Liver (tissue), 9 donors: ENCODE results near the gene RAD9A. TPM values are rescaled to one million over a fixed set of nuclear protein-coding genes. Genes with fewer than 3 reads are reported as not detected.

Experiments used
- DNase-seq: peaks from one replicate; pipeline ENCODE4 v3.0.0-alpha.2; 2017; ENCODE audit warnings: low spot score
- H3K27ac ChIP-seq, 2 donors: one replicate each; pipeline ENCODE4 v1.7.0; 2013; ENCODE audit warnings: inconsistent platforms in 2 of 2, low read length in 2 of 2, control low read depth in 1 of 2, low read depth in 1 of 2, mild to moderate bottlenecking in 1 of 2
- H3K27me3 ChIP-seq, 4 donors: one replicate each; pipeline versions ENCODE4 v1.6.1 to v1.7.0; 2013; ENCODE audit warnings: low read length in 3 of 4, inconsistent platforms in 1 of 4, mild to moderate bottlenecking in 1 of 4, moderate library complexity in 1 of 4; ENCODE audit not compliant: control insufficient read depth in 4 of 4, insufficient read depth in 4 of 4
- H3K36me3 ChIP-seq, 4 donors: one replicate each; pipeline versions ENCODE4 v1.6.1 to v1.7.0; 2013; ENCODE audit warnings: low read length in 3 of 4, mild to moderate bottlenecking in 3 of 4, low read depth in 1 of 4, moderate library complexity in 1 of 4; ENCODE audit not compliant: control insufficient read depth in 4 of 4, insufficient read depth in 3 of 4
- H3K4me1 ChIP-seq, 4 donors: one replicate each; pipeline versions ENCODE4 v1.6.1 to v1.7.0; 2013; ENCODE audit warnings: low read length in 3 of 4, mild to moderate bottlenecking in 3 of 4, moderate library complexity in 1 of 4; ENCODE audit not compliant: control insufficient read depth in 4 of 4, insufficient read depth in 4 of 4
- H3K4me3 ChIP-seq, 3 donors: one replicate each; pipeline versions ENCODE4 v1.6.1 to v1.7.0; 2013; ENCODE audit warnings: low read length in 3 of 3, control low read depth in 1 of 3, low read depth in 1 of 3, mild to moderate bottlenecking in 1 of 3
- H3K9ac ChIP-seq, 2 donors: one replicate each; pipeline ENCODE4 v1.7.0; 2013; ENCODE audit warnings: low read length in 2 of 2, mild to moderate bottlenecking in 2 of 2, moderate library complexity in 2 of 2, control low read depth in 1 of 2, low read depth in 1 of 2
- H3K9me3 ChIP-seq, 4 donors: one replicate each; pipeline versions ENCODE4 v1.6.1 to v1.7.0; 2013; ENCODE audit warnings: low read length in 3 of 4; ENCODE audit not compliant: control insufficient read depth in 4 of 4
- ATF3 ChIP-seq: IDR thresholded peaks from 2 replicates; pipeline ENCODE4 v1.6.1; 2016; ENCODE audit warnings: antibody characterized with exemption
- CTCF ChIP-seq: fragments of 150-350 bp; IDR thresholded peaks from 2 replicates; pipeline ENCODE4 v1.5.1; 2017; ENCODE audit warnings: improper control_type of control experiment, low read depth, low read length; ENCODE audit not compliant: missing input control
- FOXA2 ChIP-seq: IDR thresholded peaks from 2 replicates; pipeline ENCODE4 v1.6.1; 2016; ENCODE audit warnings: antibody characterized with exemption
- HNF4G ChIP-seq: IDR thresholded peaks from 2 replicates; pipeline ENCODE4 v1.6.1; 2016; ENCODE audit warnings: antibody characterized with exemption
- JUND ChIP-seq, 2 donors: IDR thresholded peaks; 2 replicates each; pipeline ENCODE4 v1.6.1; 2016; ENCODE audit warnings: antibody characterized with exemption in 2 of 2
- NR2F2 ChIP-seq: IDR thresholded peaks from 2 replicates; pipeline ENCODE4 v1.6.1; 2016; ENCODE audit warnings: antibody characterized with exemption
- RAD21 ChIP-seq, 2 donors: IDR thresholded peaks; 2 replicates each; pipeline ENCODE4 v1.6.1; 2016; ENCODE audit warnings: antibody characterized with exemption in 2 of 2, mild to moderate bottlenecking in 2 of 2
- RXRA ChIP-seq, 2 donors: IDR thresholded peaks; 2 replicates each; pipeline ENCODE4 v1.6.1; 2017 to 2018; ENCODE audit warnings: antibody characterized with exemption in 2 of 2, mild to moderate bottlenecking in 1 of 2
- ZBTB33 ChIP-seq: IDR thresholded peaks from 2 replicates; pipeline ENCODE4 v1.6.1; 2016; ENCODE audit warnings: antibody characterized with exemption
- WGBS: extraction: QIAGEN DNeasy Blood & Tissue Kit; methylation state at CpG from one replicate; pipeline ENCODE4 v1.1.7; 2013; 5-methylcytosine and 5-hydroxymethylcytosine counted together
- polyA plus RNA-seq, 2 donors: library from polyadenylated mRNA; stranded (reverse) in 1 of 2; unstranded in 1 of 2; fragments of 200-250 nt in 1 of 2; fragments of >200 nt in 1 of 2; fragmentation: Nextera tagmentation in 1 of 2; extraction: Ambion mirVana in 1 of 2; gene quantifications; one replicate each; pipeline versions ENCODE4 v1.2.1 to v1.2.3, GENCODE V29; 2013 to 2015
- total RNA-seq, 2 donors: library from RNA; depleted of rRNA; stranded (reverse); fragments of >200 nt; gene quantifications; one replicate each; pipeline ENCODE4 v1.2.3, GENCODE V29; 2014
- TF ChIP-seq, protein P1 (sequence below): IDR thresholded peaks from 2 replicates; pipeline ENCODE4 v1.6.1; 2016; ENCODE audit warnings: antibody characterized with exemption
- donor health status: healthy.
- donor health status: healthy.
- donor health status: healthy.
- donor health status: healthy.
- donor health status: healthy.

RAD9A gene
- total and polyA plus RNA-seq, 4 donors = 4.5 to 8.6 (median 5.6) TPM

DNA sequence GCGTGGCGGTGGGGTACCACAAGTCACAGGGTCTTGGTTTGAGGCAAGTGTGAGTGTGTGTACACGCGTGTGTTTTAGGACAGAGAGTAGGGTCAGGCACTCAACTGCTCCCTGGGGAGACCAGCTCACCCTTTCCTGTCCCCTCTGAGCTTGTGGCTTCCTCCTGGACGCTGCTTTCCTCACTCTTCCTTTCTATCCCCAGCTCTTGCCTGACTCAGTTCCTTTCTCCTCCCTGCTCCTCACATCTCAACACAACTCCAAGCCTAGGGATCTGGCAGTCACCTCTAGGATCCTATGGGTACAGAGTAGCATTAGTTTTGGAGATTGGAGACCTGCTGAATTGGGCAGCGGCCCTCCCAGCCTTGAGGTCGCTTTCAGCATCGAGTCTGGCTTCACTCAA lies 22.5 kb upstream of the RAD9A start:
- Histone ChIP-seq H3K36me3 (no peaks in the 10 kb centered on the region), H3K27ac (no peak overlapping the region), H3K4me3 (no peak overlapping the region), H3K4me1 (peaks cover 5 to 19% (median 6%) of the 10 kb centered on the region in 4 donors), H3K9ac (no peak overlapping the region), H3K9me3 (no peaks in the 10 kb centered on the region), H3K27me3 (no peaks in the 10 kb centered on the region)
- no peak for DNase-seq
- WGBS = 91% methylated on average over 8 of the region's 8 CpGs
- TF ChIP-seq ATF3 (no peak), CTCF (no peak), RAD21 (IDR thresholded peaks at IDR 0.05) (no peak), JUND (IDR thresholded peaks at IDR 0.05) (no peak), HNF4G (no peak), ZBTB33 (no peak), FOXA2 (no peak)

GRCh38 chr11:67369801-67370284 lies 21.9 kb upstream of the RAD9A start:
- no peak for DNase-seq
- Histone ChIP-seq H3K9me3 (no peaks in the 10 kb centered on the region), H3K4me1 (peaks cover 8 to 24% (median 10%) of the 10 kb centered on the region in 4 donors), H3K27ac (no peak overlapping the region), H3K36me3 (no peaks in the 10 kb centered on the region), H3K9ac (no peak overlapping the region), H3K27me3 (no peaks in the 10 kb centered on the region), H3K4me3 (no peak overlapping the region)
- 82% methylated on average over 12 of the region's 12 CpGs for WGBS
- TF ChIP-seq, protein P1, sequence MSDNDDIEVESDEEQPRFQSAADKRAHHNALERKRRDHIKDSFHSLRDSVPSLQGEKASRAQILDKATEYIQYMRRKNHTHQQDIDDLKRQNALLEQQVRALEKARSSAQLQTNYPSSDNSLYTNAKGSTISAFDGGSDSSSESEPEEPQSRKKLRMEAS = no peak
- TF ChIP-seq RXRA (IDR thresholded peaks at IDR 0.05) (no peak), NR2F2 (no peak), ZBTB33 (no peak), ATF3 (no peak), RAD21 (IDR thresholded peaks at IDR 0.05) (no peak)
